Activated CD8-positive, alpha-beta memory T cell treated with anti-CD3 and anti-CD28 coated beads, Interleukin-2, amount 50 U/mL, for 1 hour (primary cell): ENCODE measurements around the gene KREMEN2.

Experiments used
- DNase-seq: peaks from one replicate; pipeline ENCODE4 v3.0.0-alpha.2; 2020; ENCODE audit errors: extremely low read depth

Gene KREMEN2

DNA sequence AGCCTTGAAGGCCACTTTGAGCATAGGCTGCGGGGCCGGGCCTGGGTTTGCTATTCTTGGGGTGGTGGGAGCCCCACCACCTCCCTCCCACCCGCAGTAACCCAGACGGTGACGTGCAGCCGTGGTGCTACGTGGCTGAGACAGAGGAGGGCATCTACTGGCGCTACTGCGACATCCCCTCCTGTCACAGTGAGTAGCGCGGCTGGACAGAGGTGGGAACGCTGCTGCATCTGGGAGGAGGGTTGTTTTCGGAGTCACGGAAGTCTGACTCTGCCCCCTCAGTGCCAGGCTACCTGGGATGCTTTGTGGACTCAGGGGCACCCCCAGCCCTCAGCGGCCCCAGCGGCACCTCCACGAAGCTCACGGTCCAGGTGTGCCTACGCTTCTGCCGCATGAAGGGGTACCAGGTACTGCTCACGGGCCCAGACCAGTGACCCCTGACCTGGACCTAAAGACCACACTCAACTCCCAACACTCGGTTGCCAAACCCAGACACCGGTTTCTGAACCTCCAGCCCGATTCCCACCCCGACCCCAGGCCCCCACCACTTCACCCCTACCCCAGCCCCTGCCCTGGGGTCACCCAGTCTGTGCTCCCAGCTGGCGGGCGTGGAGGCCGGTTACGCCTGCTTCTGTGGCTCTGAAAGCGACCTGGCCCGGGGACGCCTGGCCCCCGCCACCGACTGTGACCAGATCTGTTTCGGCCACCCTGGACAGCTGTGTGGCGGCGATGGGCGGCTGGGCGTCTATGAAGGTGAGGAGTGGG lies 2.1 kb downstream of the KREMEN2 start:
- DNase-seq: no peak

DNA sequence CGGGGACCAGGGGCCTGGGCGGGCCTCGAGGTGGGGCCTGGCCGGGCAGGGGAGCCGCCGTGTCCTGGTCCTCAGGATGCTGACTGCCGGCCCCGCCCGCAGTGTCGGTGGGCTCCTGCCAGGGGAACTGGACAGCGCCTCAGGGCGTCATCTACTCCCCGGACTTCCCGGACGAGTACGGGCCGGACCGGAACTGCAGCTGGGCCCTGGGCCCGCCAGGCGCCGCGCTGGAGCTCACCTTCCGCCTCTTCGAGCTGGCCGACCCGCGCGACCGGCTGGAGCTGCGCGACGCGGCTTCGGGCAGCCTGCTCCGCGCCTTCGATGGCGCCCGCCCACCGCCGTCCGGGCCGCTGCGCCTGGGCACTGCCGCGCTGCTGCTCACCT lies 2.7 kb downstream of the KREMEN2 start:
- DNase-seq: no peak

DNA sequence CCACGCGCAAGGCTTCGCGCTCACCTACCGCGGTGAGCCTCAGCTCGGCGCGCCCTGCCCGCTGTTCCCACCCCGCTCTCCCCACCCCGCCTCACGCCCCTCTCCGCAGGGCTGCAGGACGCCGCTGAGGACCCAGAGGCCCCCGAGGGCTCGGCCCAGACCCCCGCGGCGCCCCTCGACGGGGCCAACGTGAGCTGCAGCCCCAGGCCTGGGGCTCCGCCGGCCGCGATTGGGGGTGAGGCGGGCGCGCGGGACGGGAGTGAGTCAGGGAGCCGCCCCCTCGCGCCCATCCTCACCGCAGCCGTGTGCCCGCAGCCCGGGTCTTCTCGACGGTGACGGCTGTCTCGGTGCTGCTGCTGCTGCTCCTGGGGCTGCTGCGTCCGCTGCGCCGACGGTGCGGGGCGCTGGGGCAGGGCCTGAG lies 3.1 kb downstream of the KREMEN2 start:
- DNase-seq: no peak

DNA sequence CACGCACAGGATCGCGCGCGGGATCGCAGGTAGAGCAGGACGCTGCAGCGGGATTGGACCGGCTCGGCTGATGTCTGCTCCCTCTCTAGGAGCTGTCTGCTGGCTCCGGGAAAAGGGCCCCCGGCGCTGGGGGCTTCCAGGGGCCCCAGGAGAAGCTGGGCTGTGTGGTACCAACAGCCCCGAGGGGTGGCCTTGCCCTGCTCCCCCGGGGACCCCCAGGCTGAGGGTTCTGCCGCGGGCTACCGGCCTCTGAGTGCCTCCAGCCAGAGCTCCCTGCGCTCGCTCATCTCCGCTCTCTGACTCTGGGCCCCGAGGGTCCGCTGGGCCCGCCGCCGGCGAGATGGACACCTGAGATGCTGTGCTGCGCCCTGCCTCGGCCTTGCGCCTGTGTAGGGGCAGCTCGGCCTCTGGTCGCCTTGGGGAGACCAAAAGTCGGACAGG lies 3.7 kb downstream of the KREMEN2 start:
- DNase-seq: no peak

DNA sequence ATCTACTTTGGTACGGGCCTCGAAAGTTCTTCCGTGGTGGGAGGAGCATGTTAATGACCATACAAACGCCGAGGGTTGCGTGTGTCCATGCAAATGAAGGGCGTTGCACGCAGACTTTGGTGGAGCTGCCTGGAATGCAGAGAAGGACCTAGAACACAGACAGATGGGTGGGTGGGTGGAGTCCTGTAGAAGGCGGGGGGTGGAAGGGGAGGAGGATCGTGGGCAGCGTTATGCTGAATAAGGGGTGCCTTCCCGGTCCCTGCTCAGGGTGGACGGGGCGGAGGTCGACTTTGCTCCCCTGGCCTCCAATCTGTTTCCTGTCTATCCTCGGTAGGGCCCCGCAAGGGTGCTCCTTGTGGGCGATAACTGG lies 4.3 kb downstream of the KREMEN2 start:
- no peak for DNase-seq

DNA sequence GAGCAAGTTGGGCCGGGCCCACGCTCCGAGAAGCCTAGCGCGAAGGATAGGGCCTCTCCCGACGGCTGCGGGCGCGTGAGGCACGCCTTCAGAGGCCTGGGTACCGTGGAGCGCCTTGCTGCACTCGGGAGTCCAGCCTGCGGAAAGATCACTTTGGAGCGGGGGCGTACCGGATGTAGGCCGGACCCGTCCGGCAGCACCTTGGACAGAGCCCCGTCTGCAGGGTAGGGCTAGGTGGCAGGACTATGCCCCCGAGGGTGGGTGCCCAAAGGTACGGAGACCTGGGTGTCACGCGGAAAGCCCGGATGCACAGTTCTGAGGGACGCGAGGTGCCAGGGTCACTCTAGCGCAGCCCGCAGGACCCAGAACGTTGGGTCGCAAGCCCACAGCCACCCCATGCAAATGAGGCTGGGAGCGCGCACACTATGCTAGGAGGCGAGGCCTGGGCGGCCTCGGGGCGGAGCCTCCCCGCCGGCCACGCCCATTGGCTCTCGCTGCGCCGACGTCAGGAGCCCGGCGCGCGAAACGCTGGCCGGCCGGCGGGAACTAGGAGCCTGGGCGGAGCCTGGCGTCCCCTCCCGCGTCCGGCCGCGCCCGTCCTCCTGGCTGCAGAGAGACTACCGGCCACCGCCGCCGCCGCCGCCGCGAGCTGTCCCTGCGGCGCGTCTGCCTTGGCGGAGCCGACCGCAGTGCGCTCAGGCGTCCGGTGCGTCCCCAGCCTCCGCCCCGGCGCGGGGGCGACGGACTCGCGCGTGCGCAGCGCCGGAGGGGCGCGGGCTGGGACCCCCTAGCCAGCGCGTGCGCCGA lies 4.9 kb downstream of the KREMEN2 start, which contains the start of gene PAQR4:
TSS of gene PAQR4 (plus strand) at position 611 of the 807 bp plus-strand sequence. CDS start 327 bp downstream, outside the sequence.
- DNase-seq: no peak

DNA sequence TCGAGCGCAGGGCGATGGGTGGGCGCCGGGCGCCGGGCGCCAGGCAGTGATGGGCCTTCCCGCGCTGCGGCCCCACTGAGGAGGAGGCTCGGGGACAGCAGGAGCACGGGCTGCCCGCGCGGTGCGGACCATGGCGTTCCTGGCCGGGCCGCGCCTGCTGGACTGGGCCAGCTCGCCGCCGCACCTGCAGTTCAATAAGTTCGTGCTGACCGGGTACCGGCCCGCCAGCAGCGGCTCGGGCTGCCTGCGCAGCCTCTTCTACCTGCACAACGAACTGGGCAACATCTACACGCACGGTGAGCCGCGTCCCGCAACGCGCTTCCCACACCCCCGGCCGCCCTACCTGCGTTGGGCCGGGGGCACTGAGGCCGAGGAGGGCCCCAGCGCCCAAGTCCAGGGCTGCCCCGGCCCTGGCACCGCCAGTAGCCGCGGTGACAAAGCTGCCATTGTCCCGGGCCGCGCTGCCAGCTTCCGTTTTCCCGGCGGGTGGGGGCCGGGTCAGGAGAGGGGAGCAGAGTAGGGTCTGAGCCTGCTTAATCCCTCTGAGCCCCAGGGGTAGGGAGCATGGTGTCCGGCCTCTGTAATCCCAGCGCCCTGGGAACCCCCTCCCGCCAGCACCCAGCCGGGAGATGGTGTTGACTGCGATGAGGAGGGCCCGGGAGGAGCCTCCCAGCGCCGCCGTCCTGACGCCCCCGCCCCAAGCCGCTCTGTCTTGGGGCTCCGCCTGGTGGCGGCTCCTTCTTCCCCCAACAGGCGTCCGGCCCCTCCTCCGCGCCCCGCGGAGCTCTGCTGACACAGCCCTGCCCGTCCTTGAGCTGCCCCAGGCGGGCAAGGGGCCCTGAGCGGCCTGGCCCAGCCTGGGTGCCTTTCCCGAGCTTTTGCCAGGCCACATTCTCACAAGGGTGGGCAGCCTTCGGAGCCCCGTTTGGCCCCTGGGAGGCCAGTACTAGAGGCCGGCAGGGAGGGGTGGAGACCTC lies 5.8 kb downstream of the KREMEN2 start:
- DNase-seq: no peak

DNA sequence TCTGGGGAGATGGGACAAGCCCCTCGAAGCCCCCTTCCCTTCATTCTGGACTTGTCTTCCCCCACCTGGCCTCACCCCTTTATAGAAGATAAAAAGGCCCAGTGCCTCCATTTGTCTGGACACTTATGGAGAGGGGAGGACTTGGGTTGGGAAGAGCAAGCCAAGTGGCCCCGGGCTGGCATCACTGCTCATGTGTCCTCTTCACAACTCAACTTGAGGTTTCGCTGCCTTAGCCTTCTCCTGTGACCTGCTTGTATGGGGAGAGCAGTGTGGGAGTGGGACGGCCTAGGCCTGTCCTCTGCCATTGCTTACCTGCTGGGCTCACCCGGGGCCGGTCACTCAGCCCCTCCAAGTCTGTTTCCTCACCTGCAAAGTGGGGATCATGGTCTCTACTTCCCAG lies 6.5 kb downstream of the KREMEN2 start:
- DNase-seq: no peak

DNA sequence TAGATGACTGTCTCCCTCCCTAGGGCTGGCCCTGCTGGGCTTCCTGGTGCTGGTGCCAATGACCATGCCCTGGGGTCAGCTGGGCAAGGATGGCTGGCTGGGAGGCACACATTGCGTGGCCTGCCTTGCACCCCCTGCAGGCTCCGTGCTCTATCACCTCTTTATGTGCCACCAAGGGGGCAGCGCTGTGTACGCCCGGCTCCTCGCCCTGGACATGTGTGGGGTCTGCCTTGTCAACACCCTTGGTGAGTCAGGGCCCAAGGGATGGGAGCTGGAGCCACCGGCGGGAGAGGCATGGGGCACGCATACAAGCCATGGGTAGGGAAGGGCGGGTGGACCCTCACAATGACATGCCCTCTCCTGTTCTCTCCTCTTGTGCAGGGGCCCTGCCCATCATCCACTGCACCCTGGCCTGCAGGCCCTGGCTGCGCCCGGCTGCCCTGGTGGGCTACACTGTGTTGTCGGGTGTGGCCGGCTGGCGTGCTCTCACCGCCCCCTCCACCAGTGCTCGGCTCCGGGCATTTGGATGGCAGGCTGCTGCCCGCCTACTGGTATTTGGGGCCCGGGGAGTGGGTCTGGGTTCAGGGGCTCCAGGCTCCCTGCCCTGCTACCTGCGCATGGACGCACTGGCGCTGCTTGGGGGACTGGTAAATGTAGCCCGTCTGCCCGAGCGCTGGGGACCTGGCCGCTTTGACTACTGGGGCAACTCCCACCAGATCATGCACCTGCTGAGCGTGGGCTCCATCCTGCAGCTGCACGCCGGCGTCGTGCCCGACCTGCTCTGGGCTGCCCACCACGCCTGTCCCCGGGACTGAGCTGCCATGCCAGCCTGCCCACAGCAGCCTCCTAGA lies 7.3 kb downstream of the KREMEN2 start:
- DNase-seq: no peak

DNA sequence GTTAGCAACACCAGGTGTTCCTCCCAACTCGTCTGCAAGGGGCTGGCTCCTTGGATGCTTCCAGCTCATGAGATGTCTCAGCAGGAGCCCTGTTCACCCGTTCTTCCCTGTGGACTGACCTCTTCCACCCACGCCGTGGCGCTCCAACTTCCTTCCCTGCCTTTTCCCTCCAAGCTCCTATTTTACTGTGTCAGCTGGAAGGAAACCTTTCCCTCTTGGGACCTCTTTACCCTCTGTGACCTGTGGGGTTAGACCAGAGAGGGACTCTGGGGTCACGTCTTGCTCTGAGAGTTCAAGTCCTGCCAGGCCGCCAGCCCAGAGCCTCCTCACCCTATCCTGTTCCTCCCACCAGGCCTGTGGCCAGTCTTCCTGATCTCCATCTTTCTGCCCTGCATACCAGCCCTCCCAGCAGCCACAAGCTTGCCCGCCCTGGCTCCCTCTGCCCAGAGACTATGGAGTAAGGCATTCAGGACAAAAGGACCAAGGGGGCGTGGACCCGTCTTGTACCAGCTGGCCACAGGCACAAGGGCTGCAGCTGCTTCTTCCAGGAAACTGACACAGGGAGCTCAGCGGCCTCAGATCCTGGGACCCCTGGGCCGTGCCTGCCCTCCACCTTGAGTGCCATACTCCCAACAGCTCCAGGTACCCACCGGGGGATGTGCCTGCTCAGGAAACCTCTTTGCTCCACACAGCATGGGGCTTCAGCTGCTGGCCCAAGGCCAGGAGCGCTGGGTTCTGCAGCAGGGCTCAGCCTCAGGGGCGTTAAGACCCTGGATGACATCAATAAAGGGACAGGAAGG lies 8.1 kb downstream of the KREMEN2 start:
- no peak for DNase-seq

DNA sequence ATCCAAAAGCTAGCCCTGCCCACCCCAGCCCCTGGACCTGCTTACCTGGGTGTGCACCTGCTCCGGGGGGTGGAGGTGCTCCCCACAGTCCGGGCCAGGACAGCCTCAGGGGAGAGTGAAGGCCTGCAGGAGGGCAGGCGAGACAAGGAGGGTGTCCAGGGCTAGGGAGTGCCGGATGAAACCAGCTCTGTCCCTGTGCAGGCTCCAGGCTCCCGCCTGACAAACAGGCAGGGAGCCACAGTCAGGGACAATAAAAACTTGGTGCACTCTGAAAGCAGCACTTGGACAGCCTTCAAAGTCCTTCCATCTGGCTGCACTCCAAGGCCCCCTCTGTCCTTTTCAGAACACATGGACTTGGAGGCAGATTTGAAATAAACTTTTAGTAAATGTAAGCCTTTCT lies 9.0 kb downstream of the KREMEN2 start:
- no peak for DNase-seq

DNA sequence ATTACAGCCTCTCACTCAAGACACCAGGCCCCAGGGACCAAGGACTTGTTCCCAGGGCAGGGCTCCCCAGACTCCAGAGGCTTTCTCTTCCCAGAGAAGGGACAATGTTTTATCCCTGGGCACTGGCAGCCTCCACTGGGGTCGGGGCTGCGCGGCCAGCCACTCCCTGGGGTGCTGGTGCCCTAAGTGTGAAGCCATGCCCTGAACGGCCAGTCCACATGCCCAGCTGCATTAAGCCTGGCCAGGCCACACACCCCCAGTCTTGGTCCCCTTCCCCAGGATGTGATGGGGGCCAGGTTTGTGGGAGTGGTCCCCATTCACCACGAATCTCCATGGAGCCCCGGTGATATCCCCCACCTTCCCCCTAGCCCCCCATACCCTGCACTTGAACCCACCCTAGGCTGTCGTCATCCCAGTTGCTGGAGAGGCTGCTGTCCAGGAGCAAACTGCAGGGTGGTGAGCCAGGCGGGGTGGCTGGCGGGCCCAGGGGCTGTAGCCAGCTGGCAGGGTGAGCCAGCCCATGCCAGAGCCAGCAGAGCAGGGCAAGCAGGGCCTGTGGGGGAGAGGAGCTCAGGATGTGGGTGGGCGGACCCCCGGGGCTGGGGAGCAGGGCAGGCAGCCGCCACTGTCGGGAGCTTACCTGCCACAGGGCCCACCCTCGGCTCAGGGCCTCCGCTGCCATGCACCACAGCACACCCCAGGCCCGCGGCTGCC lies 9.7 kb downstream of the KREMEN2 start:
- no peak for DNase-seq

DNA sequence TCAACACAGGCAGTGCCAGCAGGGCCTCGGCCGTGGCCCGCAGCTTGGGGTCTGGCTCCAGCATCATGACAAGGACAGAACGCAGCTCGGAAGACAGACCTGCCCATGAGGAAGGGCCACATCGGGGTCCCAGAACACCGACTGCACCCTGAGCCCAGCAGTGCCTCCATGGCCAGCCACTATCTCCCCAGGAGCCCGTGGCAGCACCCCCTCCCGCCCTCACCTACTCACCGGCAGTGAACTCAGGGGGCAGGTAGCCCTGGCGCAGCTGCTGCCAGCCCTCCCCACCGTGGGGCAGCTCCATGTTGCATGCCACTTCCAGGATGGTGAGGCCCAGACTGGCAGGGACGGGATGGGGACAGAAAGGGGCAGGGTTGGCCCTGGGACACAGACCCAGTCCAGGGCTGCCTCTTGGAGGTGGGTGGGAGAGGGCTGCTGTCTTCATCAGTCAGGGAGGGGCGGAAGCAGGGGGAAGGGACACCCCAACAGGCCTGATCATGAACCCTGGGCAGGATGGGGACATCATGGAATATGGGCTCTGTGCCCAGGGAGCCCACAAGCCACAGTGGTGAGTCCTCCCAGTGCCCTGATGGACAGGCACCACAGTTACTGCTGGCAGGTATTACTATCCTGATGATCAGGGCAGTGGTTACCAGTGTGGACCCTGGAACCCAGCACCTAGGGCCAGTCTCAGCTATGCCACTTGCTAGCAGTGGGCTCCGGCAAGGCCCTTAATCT lies 10.4 kb downstream of the KREMEN2 start:
- DNase-seq: no peak

DNA sequence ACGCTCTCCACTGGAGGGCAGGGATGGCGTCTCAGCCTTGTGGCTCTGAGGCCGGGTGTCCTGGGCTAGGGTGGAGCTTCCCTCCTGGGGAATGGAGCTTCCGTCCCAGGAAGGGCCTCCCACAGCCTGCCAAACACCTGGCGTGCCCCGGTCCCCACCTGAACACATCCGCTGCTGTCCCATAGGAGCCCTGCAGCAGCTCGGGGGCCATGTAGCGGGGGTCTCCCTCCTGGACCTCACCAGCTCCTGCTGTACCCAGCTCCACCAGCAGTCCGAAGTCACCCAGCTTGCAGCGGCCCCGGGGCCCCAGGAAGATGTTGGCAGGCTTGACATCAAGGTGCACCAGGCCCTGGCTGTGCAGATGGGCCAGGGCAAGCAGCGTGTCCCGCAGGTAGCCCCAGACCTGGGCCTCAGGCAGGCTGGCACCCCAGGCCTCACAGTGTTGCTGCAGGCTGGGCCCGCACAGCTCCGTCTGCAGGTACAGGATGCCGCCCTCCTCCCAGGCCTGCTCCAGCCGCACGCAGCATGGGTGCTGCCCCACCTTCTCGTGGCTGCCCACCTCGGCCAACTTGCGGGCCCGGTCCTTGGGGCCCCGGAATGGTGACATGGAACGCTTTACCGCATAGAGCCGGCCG lies 11.2 kb downstream of the KREMEN2 start:
- DNase-seq: no peak

DNA sequence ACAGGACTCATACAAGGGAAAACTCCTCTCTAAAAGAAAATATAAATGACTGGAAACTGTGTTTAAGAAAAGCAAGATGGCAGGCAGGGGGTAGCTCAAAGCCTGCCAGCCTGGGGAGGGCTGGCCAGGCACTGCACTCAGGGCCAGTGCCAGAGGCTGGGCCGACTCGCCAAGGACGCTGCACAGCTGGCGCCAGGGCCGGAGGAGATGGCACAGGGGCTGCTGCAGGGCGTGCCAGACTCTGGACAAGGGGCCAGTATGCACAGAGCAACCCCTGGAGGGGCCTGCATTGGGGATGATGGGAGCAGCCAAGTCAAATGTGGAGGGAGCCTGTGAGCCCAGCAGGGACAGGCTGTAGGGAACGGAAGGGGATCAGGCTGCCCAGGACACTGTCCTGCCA lies 12.1 kb downstream of the KREMEN2 start:
- no peak for DNase-seq

DNA sequence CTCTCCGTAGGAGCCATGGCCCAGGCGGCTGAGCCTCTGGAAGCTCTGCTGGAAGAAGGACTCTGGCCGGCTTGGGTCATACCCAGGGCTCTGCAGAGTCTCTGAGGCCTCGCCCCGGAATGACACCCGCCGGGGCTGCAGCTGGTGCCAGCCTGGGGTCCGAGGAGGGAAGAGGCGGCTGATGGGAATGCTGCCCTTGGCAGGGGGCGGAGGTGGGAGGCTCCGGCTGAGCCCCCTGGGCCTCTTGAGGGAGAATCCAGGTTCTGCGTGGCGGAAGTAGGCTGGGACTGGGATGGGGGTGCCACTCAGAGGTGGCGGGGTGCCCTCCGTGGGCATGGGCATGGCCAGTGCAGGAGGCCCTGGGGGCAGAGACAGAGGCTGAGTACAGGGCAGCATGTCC lies 12.6 kb downstream of the KREMEN2 start:
- no peak for DNase-seq

DNA sequence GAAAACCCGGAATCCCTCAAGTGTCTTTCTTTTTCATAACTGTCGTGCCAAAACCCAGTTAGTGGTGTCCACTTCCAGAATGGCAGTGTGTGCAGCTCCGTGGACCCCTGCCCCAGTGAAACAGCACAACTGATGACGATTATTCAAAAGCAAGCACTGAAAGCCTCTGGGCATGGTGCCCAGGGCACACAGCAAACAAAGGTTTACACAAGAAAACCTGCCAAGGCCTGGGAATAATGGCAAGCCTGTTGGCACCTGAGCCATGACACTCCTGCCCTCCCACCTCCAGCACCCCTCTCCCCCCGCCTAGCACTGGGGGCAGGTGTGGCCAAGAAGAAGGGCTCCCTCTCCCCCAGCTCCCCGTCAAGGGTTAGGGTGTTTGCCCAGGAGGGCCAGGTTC lies 13.4 kb downstream of the KREMEN2 start:
- DNase-seq: no peak

DNA sequence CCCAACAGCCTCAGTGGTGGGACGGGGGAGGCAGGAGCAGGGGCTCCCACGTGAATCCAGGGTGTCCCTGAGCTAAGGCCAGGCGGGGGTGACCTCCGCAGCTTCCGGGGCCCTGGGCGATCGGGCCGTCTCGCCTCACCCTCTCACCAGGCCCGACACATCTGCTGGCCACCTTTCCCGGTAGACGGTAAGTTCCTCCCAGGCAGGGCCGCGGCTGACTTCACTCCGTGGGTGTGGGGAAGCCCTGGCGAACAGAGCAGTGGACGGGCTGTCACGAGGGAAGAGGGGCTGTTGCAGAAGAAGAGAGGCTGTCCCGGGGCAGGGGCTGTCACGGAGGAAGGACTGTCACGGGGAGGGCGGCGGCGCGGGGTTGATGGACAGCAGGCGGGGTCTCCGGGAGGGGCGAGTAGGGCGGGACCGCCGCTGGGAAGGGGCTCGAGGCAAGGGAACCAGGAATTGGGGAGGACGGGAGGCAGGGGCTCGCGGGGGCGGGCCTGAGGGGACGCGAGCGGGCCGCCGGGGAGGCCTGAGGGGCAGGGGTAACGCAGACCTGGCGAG lies 15.7 kb downstream of the KREMEN2 start:
- no peak for DNase-seq
